Colon (tissue), 2 donors: Measurements from ENCODE around the gene STX17.
"Not testable (repeated sequence)": the region's sequence is repeated elsewhere in the genome, so short reads cannot be mapped to it uniquely, and the experiment has no call there.

Source experiments
- FAIRE-seq: peaks from 2 replicates; lab custom pipeline; 2012; peaks lifted over from hg19 to GRCh38; lab: Jason Lieb, UNC
- donor health status: control.
- donor health status: control.

Gene STX17

DNA sequence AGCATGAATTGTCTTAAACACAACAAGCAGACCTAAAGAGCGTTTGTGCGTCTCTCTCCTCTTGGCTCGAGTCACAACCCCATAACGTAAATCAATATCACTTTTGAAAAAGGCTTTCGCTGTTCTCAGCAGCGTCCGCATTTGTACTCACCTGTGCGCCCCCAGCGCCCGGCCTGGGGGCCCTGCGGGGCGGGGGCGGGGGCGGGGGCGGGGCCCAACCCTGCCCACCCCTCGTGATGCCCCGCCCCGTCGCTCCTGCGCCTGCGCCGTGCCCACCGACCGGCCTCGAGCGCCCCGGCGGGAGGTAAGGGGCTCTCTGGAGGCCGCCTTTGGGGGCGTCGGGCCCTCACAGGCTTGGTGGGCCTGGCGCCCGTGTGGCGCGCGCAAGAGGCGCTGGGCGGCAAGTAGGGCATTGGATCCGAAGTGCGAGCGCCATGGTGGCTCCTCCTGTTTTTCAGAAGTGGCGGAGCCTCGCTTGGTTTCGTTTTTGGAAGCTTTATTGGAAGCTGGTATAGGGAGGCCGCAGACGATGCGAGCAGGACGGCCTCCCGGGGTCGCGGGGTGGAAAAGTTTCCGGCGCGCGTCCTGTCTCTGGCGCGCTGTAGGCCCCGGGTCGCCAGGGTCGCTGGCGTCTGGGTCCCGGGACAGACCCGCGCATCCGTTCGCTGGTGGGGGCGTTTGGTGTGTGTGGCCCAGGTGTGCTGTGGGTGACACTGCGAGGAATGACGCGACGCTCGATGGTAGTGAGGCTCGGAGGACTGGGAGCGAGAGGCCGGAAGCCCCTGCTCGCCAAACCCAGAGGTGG is at the start of gene STX17:
STX17 (plus strand) TSS at position 252 of the 805 bp plus-strand sequence. CDS start 8,586 bp downstream, outside the sequence.
- FAIRE-seq = no peak

DNA sequence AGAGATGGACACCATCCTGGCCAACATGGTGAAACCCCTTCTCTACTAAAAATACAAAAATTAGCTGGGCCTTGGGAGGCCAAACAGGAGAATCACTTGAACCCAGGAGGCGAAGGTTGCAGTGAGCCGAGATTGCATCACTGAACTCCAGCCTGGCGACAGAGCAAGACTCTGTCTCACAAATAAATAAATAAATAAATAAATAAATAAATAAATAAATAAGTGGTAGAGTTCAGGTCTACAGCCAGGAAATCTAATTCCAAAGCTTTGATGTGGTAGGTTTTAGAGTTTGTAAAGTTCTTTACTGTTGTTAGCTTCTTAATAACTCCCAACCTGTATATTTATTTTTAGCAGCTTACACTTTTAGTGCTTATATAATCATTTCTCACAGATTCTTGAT is 48.9 kb upstream of the STX17 start:
- not testable (repeated sequence) for FAIRE-seq

DNA sequence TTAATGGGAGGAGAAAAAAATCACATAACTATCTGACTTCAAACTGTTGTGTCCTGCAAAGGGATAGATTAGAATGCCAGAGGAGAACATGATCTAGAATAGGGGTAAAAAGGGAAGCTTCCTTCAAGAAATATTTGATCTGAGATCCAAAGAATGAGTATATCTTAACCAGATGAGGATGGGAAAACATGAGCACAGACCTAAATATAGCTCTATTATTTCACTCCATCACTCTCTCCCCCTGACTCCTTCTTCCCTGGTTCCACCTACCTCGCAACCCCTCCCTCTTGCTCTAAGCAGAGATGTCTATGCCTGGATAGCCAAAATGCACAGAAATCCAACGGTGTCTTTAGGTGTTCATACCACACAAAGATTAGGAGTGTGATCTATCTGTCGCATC is 48.4 kb upstream of the STX17 start:
- no peak for FAIRE-seq

DNA sequence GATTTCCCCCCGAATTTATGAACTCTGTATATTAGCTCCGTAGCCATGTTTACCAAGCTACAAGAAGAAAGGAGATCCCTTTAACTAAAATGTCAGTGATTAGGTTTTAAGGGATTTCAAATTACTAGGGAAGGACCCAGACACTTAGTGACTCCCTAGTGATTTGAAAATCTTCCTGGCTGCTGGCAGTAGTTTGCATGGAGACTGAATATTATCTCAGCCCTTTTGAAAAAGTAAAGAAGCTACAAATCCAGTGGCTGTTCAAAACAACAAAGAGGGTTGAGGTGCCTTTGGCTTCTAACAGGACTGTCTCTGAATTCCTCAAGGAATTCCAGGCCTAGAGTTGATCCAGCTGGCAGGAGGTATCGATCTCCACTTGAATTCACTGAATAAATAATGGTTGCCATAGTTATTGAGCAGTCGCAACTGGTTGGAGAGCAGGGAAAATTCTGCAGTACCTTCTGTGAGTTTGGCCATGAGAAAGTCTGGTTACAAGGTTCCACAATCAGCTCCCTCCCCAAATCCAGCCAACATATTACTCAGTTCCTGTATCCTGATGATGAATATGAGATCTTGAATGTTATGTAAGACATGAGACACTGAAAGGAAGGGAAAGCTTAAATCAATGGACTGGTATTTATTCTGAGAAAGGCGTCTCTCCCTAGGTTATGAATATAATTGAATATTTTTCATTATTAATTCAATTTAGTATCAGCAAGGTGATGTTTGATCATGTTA is 47.0 kb upstream of the STX17 start:
- FAIRE-seq = no peak

DNA sequence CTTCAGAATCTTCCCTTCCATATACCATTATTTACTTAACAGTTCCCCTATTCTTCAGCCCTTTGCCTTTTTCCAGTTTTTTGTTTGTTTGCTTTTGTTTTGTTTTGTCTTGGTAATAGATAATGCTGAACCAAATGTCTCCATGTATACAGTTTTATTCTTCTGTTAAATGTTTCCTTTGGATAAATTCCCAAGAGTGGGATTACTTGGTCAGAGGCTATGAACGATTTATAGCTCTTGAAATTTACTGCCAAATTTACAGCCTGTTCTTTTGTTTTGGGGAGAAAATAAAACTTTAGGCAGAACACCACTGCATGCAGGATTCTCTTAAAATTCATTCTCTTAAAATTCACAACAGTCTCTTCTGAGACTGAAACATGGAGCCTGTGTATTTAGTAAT is 46.2 kb upstream of the STX17 start:
- no peak for FAIRE-seq

DNA sequence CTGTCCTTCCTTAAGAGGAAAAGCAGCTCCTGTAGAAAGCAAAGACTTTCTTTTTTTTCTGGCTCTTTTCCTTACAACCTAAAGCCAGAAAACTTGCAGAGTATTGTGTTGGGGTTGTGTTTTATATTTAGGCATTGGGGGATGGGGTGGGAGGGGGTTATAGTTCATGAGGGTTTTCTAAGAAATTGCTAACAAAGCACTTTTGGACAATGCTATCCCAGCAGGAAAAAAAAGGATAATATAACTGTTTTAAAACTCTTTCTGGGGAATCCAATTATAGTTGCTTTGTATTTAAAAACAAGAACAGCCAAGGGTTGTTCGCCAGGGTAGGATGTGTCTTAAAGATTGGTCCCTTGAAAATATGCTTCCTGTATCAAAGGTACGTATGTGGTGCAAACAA is 42.5 kb upstream of the STX17 start:
- no peak for FAIRE-seq

DNA sequence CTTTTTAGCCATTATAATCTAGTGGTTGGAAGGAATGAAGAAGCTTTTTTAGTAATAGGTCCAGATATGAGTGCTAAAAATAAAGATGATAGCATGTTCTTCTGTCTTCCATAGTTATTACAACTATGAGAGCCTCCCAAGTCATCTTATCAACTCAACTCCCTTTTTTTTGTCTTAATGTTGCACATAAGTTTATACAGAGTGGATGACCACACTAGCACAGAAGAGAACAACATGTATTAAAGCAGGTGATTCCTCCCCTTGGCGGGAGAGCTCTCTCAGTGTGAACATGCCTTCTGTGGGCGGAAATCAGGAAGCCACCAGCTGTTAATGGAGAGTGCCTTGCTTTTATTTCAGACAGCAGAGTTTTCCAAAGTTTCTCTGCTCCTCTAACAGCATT is 40.1 kb upstream of the STX17 start:
- FAIRE-seq = no peak

DNA sequence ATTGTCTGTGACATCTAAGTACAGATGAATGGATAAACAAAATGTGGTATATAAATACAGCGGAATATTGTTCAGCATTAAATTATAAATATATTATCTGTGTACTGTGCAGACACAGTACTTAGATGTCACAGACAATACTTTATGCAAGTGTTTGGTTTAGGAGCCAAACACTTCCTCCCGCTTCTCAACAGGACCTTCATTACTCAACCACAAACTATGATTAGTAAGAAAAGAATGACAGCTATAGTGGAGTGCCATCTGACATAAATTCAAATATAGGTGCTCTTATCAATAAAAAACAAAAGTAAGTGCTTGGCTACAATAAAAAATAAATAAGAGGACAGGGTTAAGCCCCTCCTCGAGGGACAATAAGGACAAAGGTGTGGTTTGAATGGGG is 38.9 kb upstream of the STX17 start:
- no peak for FAIRE-seq

DNA sequence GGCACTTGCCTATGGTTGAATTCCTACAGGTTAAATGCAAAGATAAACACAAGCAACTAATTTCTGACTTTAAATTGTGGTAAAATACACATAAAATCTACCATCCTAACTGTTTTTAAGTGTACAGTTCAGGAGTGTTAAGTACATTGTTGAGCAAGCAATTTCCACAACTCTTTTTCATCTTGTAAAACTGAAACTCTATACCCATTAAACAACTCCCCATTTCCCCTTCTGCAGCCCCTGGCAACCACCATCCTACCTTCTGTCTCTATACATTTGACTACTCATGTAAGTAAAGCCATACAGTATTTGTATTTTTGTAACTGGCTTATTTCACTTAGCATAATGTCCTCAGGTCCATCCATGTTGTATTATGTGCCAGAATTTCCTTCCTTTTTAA is 38.5 kb upstream of the STX17 start:
- no peak for FAIRE-seq

DNA sequence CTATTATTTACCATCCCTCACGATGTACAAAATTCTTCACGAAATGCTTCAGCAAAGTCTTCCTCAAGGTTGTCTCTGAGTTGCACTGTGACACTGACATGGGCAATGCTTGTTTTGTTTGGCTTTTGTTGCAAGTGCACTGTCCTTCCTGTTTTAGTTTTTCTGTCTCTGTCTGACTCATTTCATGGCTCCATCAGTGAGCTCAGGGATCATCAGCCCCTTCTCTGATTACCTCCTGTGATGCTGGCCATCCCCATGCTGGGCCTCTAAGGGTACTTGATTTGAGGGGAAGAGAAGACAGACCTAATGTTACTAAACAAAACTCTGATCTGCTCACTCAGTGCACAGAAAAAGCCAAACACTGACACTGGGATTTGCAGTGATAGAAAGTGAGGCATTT is 37.6 kb upstream of the STX17 start:
- no peak for FAIRE-seq

DNA sequence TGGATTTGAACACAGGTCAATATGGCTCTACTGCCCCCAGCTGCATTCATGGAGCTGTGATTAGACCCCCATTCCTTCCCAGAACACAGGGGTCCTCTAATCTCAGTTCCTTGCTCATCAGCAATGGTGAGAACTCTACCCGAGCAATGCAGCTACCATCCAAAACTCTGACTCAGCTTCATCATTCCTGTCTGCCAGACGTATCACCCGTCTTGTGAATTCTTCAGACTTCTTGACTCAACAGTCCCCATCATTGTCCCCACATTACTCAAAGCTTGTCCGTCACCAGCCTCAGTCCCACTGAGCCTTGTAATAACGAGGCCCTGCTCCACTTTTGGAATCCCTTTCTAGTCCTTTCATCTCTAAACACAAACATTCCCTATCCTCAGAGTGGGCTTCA is 36.3 kb upstream of the STX17 start:
- FAIRE-seq = no peak

DNA sequence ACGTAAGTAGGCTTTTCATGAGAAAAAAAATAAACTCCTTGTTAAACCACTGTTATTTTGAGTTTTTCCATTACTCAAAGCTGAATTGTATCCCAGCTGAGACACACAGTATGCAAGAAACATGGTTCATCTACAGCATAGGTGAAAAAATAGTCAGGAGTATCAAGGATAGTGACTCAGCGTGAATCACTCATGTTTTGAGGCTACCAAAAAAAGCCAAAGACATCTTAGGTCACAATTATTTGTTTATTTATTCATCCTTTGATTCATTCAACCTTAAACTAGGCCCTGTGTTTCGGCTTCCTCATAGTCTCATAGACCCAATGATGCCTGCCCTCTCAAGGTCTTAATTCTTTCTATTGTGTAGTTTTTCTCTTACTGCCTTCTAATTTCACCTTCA is 32.9 kb upstream of the STX17 start:
- no peak for FAIRE-seq

DNA sequence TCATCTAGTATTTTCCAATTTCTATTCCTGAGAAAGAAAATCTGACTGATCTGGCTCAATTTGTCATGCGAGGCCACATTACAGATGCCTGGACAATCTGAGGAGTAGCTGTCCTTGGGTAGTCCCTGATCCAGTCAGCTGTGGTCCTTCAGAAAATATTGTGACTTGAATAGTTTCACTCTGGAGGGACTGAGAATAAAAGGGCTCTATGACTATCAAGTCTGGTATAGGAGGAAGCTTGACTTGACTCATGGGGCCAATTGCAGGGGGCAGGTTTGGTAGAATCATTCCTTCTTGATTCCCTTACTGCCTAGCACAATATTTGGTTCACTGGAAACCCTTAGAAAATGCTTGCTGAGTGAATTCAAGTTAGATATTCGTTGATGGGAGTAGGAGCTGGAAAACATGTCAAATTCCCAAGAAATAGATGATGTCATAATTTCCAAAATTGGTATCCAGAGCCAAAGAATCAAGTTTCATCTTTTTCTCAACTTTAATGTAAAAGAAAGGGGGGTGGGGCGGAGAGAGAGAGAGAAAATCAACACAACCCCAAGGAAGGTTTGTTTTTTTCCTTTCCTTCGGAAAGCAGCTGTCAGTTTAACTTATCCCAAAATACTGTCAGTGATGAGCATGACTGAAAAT is 32.4 kb upstream of the STX17 start:
- no peak for FAIRE-seq

DNA sequence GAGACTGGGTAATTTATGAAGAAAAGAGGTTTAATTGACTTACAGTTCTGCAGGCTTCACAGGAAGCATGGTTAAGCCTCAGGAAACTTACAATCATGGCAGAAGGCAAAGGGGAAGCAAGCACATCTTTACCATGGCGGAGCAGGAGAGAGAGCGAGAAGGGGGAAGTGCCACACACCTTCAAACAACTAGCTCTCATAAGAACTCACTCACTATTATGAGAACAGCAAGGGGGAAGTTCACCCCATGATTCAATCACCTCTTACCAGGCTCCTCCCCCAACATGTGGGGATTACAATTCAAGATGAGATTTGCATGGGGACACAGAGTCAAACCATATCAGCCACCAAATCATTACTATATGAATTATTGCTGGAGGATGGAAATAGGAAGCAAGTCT is 30.3 kb upstream of the STX17 start:
- FAIRE-seq = no peak

DNA sequence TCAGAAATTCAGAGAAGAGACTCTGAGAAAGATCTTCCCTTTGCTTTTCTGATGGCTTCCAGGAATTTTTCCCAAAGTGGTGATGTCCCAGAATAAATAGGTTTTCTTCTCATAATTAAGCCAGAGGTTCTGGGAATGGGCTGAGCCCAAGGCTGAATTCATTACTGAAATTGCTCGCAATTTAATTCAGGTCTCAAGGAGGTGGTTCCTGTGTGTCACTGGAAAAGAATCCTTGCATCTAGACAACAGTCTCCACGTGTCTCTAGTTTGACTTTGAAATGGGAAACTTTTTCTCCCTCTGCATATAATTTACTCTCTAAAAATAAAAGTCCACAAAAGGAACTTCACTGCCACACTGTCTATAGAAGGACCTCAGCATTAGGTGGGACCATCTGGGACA is 27.8 kb upstream of the STX17 start:
- FAIRE-seq = no peak

DNA sequence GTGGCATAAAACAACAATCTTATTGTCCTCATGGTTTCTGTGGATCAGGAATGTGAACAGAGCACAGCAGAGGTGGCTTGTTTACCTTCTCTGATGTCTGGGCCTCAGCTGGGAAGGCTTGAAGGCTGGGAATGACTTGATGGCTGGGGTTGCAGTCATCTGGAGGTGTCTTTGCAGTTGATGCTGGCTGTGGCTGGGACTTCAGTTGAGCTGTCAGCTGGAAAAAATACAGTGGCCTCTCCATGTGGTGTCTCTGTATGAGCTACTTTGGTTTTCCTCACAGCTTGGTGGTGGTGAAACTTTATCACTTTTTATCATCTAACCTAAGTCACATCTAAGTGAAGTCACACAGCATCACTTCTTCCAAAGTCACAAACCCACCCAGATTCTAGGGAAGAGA is 24.7 kb upstream of the STX17 start:
- FAIRE-seq = no peak

DNA sequence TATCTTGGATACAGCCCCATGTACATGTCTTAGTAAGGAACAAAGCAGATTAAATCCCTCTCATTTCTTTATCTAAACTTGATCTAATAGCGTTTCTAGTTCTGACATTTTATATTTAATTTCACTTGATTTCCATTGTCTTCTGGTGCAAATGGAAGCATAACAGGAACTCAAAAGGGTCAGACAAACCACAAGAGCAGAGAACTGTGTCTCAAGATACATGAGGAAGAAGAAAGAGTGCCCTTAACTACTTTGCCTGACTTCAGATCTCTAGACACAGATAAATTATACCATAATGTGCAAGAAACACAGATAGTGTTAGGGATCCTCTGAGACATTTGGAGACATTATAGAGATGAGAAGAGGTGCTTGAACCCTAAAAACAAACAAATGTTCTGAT is 20.7 kb upstream of the STX17 start:
- no peak for FAIRE-seq

DNA sequence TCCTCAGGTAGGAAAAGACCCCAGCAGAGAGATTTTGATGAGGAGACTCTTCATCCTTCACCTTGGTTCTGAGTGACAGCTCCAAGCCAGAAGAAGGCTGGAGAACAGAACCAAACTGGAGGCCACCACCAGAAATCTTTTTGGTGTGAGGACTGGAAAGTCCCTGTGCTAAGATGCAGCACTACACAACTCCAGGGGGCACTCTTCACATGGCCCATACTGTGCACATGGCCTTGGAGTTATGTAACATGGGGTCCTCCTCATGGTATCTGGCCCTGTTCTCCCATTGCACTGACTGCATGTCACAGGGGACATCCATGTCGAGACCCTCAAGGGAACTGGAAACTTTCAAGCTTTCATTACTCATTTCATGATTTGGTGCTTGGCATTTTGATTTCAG is 17.3 kb upstream of the STX17 start:
- FAIRE-seq = no peak

DNA sequence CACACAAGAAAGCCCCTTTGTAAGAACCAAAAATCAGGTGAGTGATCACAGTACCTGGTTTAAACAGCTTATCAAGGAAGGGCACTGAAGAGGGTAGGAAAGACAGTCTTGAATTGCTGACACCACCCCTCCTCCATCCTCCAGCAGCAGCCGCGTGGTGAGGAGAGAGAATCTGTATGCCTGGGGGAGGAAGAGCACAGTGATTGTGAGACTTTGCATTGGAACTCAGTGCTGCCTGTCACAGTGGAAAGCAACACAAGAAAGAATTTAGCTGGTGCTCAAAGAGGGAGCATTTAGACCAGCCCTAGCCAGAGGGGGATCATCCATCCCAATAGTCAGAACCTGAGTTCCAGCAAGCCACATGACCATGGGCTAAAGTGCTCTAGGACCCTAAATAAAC is 11.6 kb upstream of the STX17 start:
- FAIRE-seq = no peak

DNA sequence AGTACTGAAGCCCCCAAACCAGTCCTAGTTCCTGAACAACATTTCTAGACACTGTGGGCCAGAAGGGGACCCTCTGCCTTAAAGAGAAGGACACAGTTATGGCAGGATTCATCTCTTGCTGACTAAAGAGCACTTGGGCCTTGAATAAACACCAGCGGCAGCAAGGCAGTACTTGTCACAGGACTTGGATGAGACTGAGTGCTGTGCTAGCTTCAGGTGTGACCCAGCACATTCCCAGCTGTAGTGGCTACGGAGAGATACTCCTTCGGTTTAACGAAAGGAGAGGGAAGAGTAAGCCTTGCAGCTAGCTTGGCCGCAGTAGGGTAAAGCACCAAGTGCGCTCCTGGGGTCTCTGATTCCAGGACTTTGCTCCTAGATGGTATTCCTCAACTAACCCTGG is 10.9 kb upstream of the STX17 start:
- no peak for FAIRE-seq

DNA sequence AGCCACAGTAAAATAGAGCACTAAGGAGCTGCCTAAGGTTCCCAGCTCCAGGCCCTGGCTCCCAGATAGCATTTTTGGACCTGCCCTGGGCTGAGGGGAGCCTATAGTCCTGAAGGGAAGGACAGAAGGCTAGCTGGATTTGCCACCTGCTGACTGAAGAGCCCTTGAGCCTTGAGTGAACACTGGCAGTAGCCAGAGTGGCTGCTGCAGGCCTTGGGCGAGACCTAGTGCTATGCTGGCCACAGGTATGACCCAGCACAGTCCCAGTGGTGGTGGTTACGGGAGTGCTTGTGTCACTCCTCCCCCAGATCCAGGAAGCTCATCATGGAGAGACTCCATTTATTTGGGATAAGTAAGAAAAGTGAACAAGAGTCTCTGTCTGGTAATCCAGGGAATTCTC is 10.3 kb upstream of the STX17 start:
- FAIRE-seq = no peak

DNA sequence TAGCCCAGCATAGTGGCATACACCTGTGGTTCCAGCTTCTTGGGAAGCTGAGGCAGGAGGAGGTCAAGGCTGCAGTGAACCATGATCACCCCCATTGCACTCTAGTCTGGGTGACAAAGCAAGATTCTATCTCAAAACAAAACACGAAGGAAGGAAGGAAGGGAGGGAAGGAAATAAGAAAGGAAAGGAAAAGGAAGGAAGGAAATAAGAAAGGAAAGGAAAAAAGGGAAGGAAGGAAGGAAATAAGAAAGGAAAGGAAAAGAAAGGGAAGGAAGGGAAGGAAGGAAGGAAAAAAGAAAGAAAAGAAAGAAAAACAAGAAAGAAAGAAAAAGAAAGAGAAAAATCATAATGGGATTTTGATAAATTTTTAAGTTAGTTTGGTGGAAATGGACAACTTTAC is 3.1 kb upstream of the STX17 start:
- FAIRE-seq = no peak

DNA sequence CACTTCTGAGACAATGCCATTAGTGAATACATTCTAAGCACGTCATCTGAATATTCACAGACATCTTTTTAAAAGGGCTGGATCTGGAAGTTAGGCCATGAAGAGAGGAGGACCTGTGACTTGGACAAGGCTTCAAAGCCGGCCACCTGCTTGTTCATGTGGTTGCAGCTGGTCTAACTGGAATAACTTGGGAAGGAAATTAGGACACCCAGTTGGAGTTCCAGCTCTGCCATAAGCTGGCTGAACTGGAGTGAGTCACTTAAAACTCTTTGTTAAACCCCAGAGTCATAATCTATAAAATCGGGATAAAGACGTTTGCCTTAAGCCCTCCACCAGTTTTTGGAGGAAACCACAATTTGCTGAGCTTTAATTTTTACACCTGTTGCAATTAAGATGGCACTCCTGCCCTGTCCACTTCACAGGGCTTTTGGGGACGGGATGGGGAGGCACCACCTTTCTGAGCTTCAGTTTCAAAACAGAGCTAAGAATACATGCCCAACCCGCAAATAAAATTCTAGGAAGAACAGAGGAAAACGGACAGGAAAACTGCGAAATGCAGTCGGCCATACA is 536 bp upstream of the STX17 start:
- no peak for FAIRE-seq
